Loucy (cell line): Measurements from ENCODE around the gene CYGB.

Source experiments
- H2AFZ ChIP-seq: fragments of 200-600 bp; sonication (generic); 2 replicates; pipeline ENCODE4 v1.6.0; 2016; ENCODE audit warnings: antibody characterized with exemption, mild to moderate bottlenecking, low read length, moderate library complexity
- H3F3A ChIP-seq: fragments of 200-600 bp; 2 replicates; pipeline ENCODE4 v1.6.0; 2016; ENCODE audit warnings: antibody characterized with exemption, low read depth, mild to moderate bottlenecking
- H3K27me3 ChIP-seq: fragments of 200-600 bp; sonication (generic); 2 replicates; pipeline ENCODE4 v1.6.1; 2014; ENCODE audit warnings: low read length, mild to moderate bottlenecking; ENCODE audit not compliant: insufficient read depth, poor library complexity, severe bottlenecking
- H3K36me3 ChIP-seq: fragments of 200-600 bp; sonication (generic); 2 replicates; pipeline ENCODE4 v1.6.1; 2016; ENCODE audit warnings: low read length; ENCODE audit not compliant: insufficient read depth
- H3K4me1 ChIP-seq: fragments of 200-600 bp; sonication (generic); 2 replicates; pipeline ENCODE4 v1.5.1; 2014; ENCODE audit warnings: low read length, mild to moderate bottlenecking; ENCODE audit not compliant: insufficient read depth, poor library complexity, severe bottlenecking
- H3K4me2 ChIP-seq: fragments of 200-600 bp; sonication (generic); 2 replicates; pipeline ENCODE4 v1.6.0; 2014; ENCODE audit warnings: antibody characterized with exemption, low read length, low read depth, mild to moderate bottlenecking; ENCODE audit not compliant: poor library complexity, severe bottlenecking
- H3K4me3 ChIP-seq: fragments of 200-600 bp; sonication (generic); 2 replicates; pipeline ENCODE4 v1.5.1; 2014; ENCODE audit warnings: low read length, mild to moderate bottlenecking, mixed read lengths; ENCODE audit not compliant: poor library complexity, severe bottlenecking
- H3K79me2 ChIP-seq: fragments of 200-600 bp; sonication (generic); 2 replicates; pipeline ENCODE4 v1.6.1; 2014; ENCODE audit warnings: low read length; ENCODE audit not compliant: insufficient read depth
- H3K9ac ChIP-seq: fragments of 200-600 bp; sonication (generic); 2 replicates; pipeline ENCODE4 v1.6.0; 2014; ENCODE audit warnings: mild to moderate bottlenecking, low read depth, low read length, moderate library complexity; ENCODE audit not compliant: poor library complexity, severe bottlenecking
- H3K9me2 ChIP-seq: fragments of 200-600 bp; sonication (generic); replicated peaks from 2 replicates; pipeline ENCODE4 v1.6.1; 2016; ENCODE audit warnings: low read depth, low read length, mixed read lengths
- H3K9me3 ChIP-seq: fragments of 200-600 bp; sonication (generic); 2 replicates; pipeline ENCODE4 v1.6.1; 2014; ENCODE audit warnings: mild to moderate bottlenecking, antibody characterized with exemption, low read length, low read depth; ENCODE audit not compliant: insufficient read depth
- H4K20me1 ChIP-seq: fragments of 200-600 bp; sonication (generic); 2 replicates; pipeline ENCODE4 v1.6.0; 2014; ENCODE audit warnings: antibody characterized with exemption, low read length, mild to moderate bottlenecking; ENCODE audit not compliant: insufficient read depth, poor library complexity, severe bottlenecking
- CTCF ChIP-seq: fragments of 200-600 bp; sonication (generic); conservative IDR thresholded peaks from 2 replicates; pipeline ENCODE4 v1.5.1; 2014; ENCODE audit warnings: mild to moderate bottlenecking, antibody characterized with exemption, low read length
- EZH2phosphoT487 ChIP-seq: fragments of 200-600 bp; IDR thresholded peaks from 2 replicates; pipeline ENCODE4 v1.6.1; 2018; ENCODE audit warnings: antibody characterized with exemption, mild to moderate bottlenecking, moderate library complexity, borderline replicate concordance

Gene CYGB

GRCh38 chr17:76558198-76559095 is 20.9 kb upstream of the CYGB start:
- H3K4me2 ChIP-seq, result peak overlapping the region; percentile 92
- peaks cover 49% of the 10 kb centered on the region for H4K20me1 ChIP-seq
- peaks cover 6% of the 10 kb centered on the region for H3K27me3 ChIP-seq
- peaks cover 19% of the 10 kb centered on the region; the same call in 1 of the 2 replicates for H3K36me3 ChIP-seq
- TF ChIP-seq CTCF, result peak; percentile 83
- TF ChIP-seq EZH2phosphoT487, result no peak
- peaks cover 6% of the 10 kb centered on the region; the same call in 1 of the 2 replicates for H3F3A ChIP-seq
- H3K9ac ChIP-seq, result peak overlapping the region; percentile 99
- H3K9me3 ChIP-seq, result no peaks in the 10 kb centered on the region
- H3K4me1 ChIP-seq, result peaks cover 63% of the 10 kb centered on the region
- H2AFZ ChIP-seq, result no peak overlapping the region
- peaks cover 63% of the 10 kb centered on the region for H3K79me2 ChIP-seq
- H3K4me3 ChIP-seq, result peak overlapping the region; percentile 94
- no peaks in the 10 kb centered on the region for H3K9me2 ChIP-seq

- peak overlapping the region; percentile 92 for H3K4me2 ChIP-seq
- H3K4me3 ChIP-seq, result peak overlapping the region; percentile 94
- H2AFZ ChIP-seq, result peak overlapping the region; percentile 79; the same call in 1 of the 2 replicates
- H4K20me1 ChIP-seq, result peaks cover 44% of the 10 kb centered on the region
- peak overlapping the region; percentile 99 for H3K9ac ChIP-seq
- no peaks in the 10 kb centered on the region for H3K9me3 ChIP-seq
- peaks cover 6% of the 10 kb centered on the region; the same call in 1 of the 2 replicates for H3F3A ChIP-seq
- peaks cover 57% of the 10 kb centered on the region for H3K79me2 ChIP-seq
- peaks cover 6% of the 10 kb centered on the region for H3K27me3 ChIP-seq
- peaks cover 14% of the 10 kb centered on the region; the same call in 1 of the 2 replicates for H3K36me3 ChIP-seq
- TF ChIP-seq CTCF, result peak; percentile 64
- TF ChIP-seq EZH2phosphoT487, result no peak
- no peaks in the 10 kb centered on the region for H3K9me2 ChIP-seq
- H3K4me1 ChIP-seq, result peaks cover 66% of the 10 kb centered on the region
Measured at GRCh38 chr17:76557368-76558197, 20.1 kb upstream of the CYGB start.

- peaks cover 11% of the 10 kb centered on the region; the same call in 1 of the 2 replicates for H3K36me3 ChIP-seq
- peaks cover 51% of the 10 kb centered on the region for H3K79me2 ChIP-seq
- peak overlapping the region; percentile 79; the same call in 1 of the 2 replicates for H2AFZ ChIP-seq
Measured at GRCh38 chr17:76556765-76557367, 19.4 kb upstream of the CYGB start.

More at GRCh38 chr17:76556765-76557367, 19.4 kb upstream of the CYGB start:
- TF ChIP-seq CTCF (no peak), EZH2phosphoT487 (no peak)
- H3K4me2 ChIP-seq, result peak overlapping the region; percentile 92
- H3K4me3 ChIP-seq, result peak overlapping the region; percentile 94
- H3K9me3 ChIP-seq, result no peaks in the 10 kb centered on the region
- H4K20me1 ChIP-seq, result peaks cover 40% of the 10 kb centered on the region
- peaks cover 6% of the 10 kb centered on the region for H3K27me3 ChIP-seq
- H3K9ac ChIP-seq, result peak overlapping the region; percentile 99
- H3K4me1 ChIP-seq, result peaks cover 68% of the 10 kb centered on the region
- H3K9me2 ChIP-seq, result no peaks in the 10 kb centered on the region
- peaks cover 6% of the 10 kb centered on the region; the same call in 1 of the 2 replicates for H3F3A ChIP-seq
